ENCODE results near the gene CPLANE1. TPM values are rescaled to one million over a fixed set of nuclear protein-coding genes. Genes with fewer than 3 reads are reported as not detected.
A peak's percentile ranks its signal among the peaks of the same experiment; 100 is the strongest.

The CPLANE1 gene
- total RNA-seq, 1 experiment from 2014 or later: 15.3 TPM

DNA sequence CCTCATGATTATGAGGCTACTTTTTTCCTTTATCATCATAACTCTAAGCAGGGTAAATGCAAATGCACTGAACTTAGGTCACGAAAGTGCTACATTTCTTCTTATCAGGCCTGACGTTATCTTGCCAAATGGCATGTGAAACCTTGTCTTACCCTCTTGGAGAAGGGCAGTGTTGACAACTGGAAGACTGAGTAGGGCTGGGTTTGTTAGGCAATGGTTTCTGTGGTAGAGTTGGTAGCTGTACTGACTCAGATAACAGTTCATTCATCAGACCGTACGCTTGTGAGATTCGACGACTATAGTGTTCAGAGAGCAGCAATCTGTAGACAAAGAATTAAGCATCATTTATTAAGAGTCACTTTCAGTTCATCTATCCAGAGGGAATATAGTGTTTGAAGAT, 127.7 kb downstream of the CPLANE1 start:
- H3K27ac Mint-ChIP-seq (ENCODE audit: unreplicated experiment): no peak overlapping the region
- CTCF ChIA-PET: no interaction called here
- no TSS peak for BruUV-seq (replicated peaks)
- peaks cover 20% of the 10 kb centered on the region for H3K36me3 Mint-ChIP-seq (ENCODE audit: insufficient read depth, unreplicated experiment)
- no peaks in the 10 kb centered on the region for H3K9me3 Mint-ChIP-seq (ENCODE audit: unreplicated experiment)
- TF ChIP-seq, protein P1, sequence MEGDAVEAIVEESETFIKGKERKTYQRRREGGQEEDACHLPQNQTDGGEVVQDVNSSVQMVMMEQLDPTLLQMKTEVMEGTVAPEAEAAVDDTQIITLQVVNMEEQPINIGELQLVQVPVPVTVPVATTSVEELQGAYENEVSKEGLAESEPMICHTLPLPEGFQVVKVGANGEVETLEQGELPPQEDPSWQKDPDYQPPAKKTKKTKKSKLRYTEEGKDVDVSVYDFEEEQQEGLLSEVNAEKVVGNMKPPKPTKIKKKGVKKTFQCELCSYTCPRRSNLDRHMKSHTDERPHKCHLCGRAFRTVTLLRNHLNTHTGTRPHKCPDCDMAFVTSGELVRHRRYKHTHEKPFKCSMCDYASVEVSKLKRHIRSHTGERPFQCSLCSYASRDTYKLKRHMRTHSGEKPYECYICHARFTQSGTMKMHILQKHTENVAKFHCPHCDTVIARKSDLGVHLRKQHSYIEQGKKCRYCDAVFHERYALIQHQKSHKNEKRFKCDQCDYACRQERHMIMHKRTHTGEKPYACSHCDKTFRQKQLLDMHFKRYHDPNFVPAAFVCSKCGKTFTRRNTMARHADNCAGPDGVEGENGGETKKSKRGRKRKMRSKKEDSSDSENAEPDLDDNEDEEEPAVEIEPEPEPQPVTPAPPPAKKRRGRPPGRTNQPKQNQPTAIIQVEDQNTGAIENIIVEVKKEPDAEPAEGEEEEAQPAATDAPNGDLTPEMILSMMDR (IDR thresholded peaks at IDR 0.05; ENCODE audit: insufficient read depth in 1 of 2, low read depth in 1 of 2, low read length in 1 of 2, severe bottlenecking in 1 of 2, unreplicated experiment in 1 of 2): no peak
- H3K27me3 Mint-ChIP-seq (ENCODE audit: insufficient read depth, unreplicated experiment): no peaks in the 10 kb centered on the region
- H3K4me1 ChIP-seq: no peaks in the 10 kb centered on the region
- no peaks in the 10 kb centered on the region for H3K36me3 ChIP-seq (ENCODE audit: control insufficient read depth, insufficient read depth, low read length)
- no peaks in the 10 kb centered on the region for H3K27me3 ChIP-seq (replicated peaks; ENCODE audit: control insufficient read depth, insufficient read depth, low read length)
- no peak overlapping the region for H3K4me3 ChIP-seq (ENCODE audit: low read depth, low read length)
- POLR2A ChIA-PET: no interaction called here
- no peak overlapping the region for H3K4me3 Mint-ChIP-seq (ENCODE audit: unreplicated experiment)
- intact Hi-C loops (cut with micrococcal nuclease; ENCODE audit: unreplicated experiment): loop anchor here (10.0 kb wide), 1 partner anchor 247 kb away; the partner anchor contains the start of gene NIPBL
- no peak for DNase-seq
- no peaks in the 10 kb centered on the region for H3K9me3 ChIP-seq
- H3K4me1 Mint-ChIP-seq (ENCODE audit: low read depth, unreplicated experiment): peaks cover 9% of the 10 kb centered on the region

DNA sequence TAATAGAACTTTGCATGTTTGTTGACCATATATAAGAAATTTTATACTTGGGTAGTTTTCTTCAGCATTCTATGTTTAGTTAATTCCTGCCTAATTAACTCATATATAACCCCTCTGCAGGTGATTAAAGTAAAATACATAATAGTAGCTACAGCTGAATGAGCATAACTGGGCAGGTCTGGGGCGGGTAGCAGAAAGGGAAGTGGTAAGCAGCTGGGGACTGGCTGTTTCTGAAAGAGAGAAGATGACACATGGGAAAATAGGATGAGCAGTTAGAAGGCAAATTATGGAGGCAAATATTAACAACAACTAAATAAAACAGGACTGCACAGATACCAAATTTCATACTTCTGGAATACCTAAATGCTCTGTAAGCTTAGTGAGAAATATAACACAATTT, 128.1 kb downstream of the CPLANE1 start:
- Histone ChIP-seq H3K9me3 (no peaks in the 10 kb centered on the region), H3K4me3 (ENCODE audit: low read depth, low read length) (no peak overlapping the region), H3K4me1 (no peaks in the 10 kb centered on the region), H3K27me3 (replicated peaks; ENCODE audit: control insufficient read depth, insufficient read depth, low read length) (no peaks in the 10 kb centered on the region), H3K36me3 (ENCODE audit: control insufficient read depth, insufficient read depth, low read length) (no peaks in the 10 kb centered on the region)
- Mint-ChIP-seq H3K4me1 (ENCODE audit: low read depth, unreplicated experiment) (peaks cover 9% of the 10 kb centered on the region), H3K4me3 (ENCODE audit: unreplicated experiment) (no peak overlapping the region), H3K27ac (ENCODE audit: unreplicated experiment) (no peak overlapping the region), H3K36me3 (ENCODE audit: insufficient read depth, unreplicated experiment) (peaks cover 20% of the 10 kb centered on the region), H3K9me3 (ENCODE audit: unreplicated experiment) (no peaks in the 10 kb centered on the region), H3K27me3 (ENCODE audit: insufficient read depth, unreplicated experiment) (no peaks in the 10 kb centered on the region)
- TF ChIP-seq, protein P1 (IDR thresholded peaks at IDR 0.05; ENCODE audit: insufficient read depth in 1 of 2, low read depth in 1 of 2, low read length in 1 of 2, severe bottlenecking in 1 of 2, unreplicated experiment in 1 of 2): no peak
- no TSS peak for BruUV-seq (replicated peaks)
- intact Hi-C loops (cut with micrococcal nuclease; ENCODE audit: unreplicated experiment): loop anchor here (10.0 kb wide), 1 partner anchor 246 kb away; the partner anchor contains the start of gene NIPBL
- POLR2A ChIA-PET: no interaction called here
- CTCF ChIA-PET: no interaction called here
- DNase-seq: no peak

DNA sequence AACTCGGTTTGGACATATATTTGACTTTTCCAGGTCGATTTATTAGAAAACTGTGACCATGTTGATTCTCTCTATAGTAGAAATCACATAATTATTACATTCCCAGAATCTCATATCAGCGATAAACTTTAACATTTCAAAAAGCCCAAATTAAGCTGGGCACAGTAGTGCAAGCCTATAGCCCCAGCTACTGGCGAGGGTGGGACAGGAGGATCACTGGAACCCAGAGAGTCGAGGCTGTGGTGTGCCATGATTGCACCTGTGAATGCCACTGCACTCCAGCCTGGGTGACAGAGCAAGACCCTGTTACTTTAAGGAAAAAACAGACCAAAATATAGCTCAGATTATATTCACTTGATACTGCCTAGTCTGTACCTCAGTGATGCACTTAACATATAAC, 128.9 kb downstream of the CPLANE1 start:
- DNase-seq: no peak
- POLR2A ChIA-PET: no interaction called here
- intact Hi-C loops (cut with micrococcal nuclease; ENCODE audit: unreplicated experiment): loop anchor here (1.0 to 10.0 kb wide), 2 partner anchors 77 to 245 kb away; partner anchors contain the start of gene NIPBL
- Mint-ChIP-seq H3K9me3 (ENCODE audit: unreplicated experiment) (no peaks in the 10 kb centered on the region), H3K27me3 (ENCODE audit: insufficient read depth, unreplicated experiment) (no peaks in the 10 kb centered on the region), H3K36me3 (ENCODE audit: insufficient read depth, unreplicated experiment) (peaks cover 20% of the 10 kb centered on the region), H3K4me3 (ENCODE audit: unreplicated experiment) (no peak overlapping the region), H3K4me1 (ENCODE audit: low read depth, unreplicated experiment) (peaks cover 9% of the 10 kb centered on the region), H3K27ac (ENCODE audit: unreplicated experiment) (no peak overlapping the region)
- Histone ChIP-seq H3K27me3 (replicated peaks; ENCODE audit: control insufficient read depth, insufficient read depth, low read length) (no peaks in the 10 kb centered on the region), H3K4me3 (ENCODE audit: low read depth, low read length) (no peak overlapping the region), H3K4me1 (no peaks in the 10 kb centered on the region), H3K9me3 (no peaks in the 10 kb centered on the region), H3K36me3 (ENCODE audit: control insufficient read depth, insufficient read depth, low read length) (no peaks in the 10 kb centered on the region)
- CTCF ChIA-PET: no interaction called here
- TF ChIP-seq, protein P1 (IDR thresholded peaks at IDR 0.05; ENCODE audit: insufficient read depth in 1 of 2, low read depth in 1 of 2, low read length in 1 of 2, severe bottlenecking in 1 of 2, unreplicated experiment in 1 of 2): peak in 1 of 2 experiments; percentile 8
- no TSS peak for BruUV-seq (replicated peaks)
